Esophagus muscularis mucosa (tissue), 4 donors: ENCODE data around the gene TRIM68.

Source experiments
- CTCF ChIP-seq, 3 experiments: fragments of 200-600 bp in 2 of 3; fragments of 450-650 bp in 1 of 3; sonication (generic) in 2 of 3; IDR thresholded peaks; one replicate each; pipeline ENCODE4 v1.5.1; 2017 to 2019; ENCODE audit warnings: antibody characterized with exemption in 3 of 3, mild to moderate bottlenecking in 2 of 3, moderate library complexity in 1 of 3
- EP300 ChIP-seq: sonication (generic); formaldehyde crosslinking; IDR thresholded peaks from one replicate; pipeline ENCODE4 v1.6.1; 2017; ENCODE audit warnings: antibody characterized with exemption
- POLR2A ChIP-seq: fragments of 450-650 bp; IDR thresholded peaks from one replicate; pipeline ENCODE4 v1.6.1; 2017; ENCODE audit warnings: antibody characterized with exemption, moderate library complexity, mild to moderate bottlenecking, low read depth
- POLR2AphosphoS5 ChIP-seq, 2 donors: sonication (generic); formaldehyde crosslinking; IDR thresholded peaks; one replicate each; pipeline ENCODE4 v1.6.1; 2017; ENCODE audit warnings: antibody characterized with exemption in 2 of 2

- TF ChIP-seq CTCF (IDR thresholded peaks at IDR 0.05) (peak; percentile 80 to 94 (median 85)), POLR2A (no peak), POLR2AphosphoS5 (IDR thresholded peaks at IDR 0.05) (peak in 1 of 2 donors; percentile 6), EP300 (no peak)
Observed at GRCh38 chr11:4636962-4637661, 29.1 kb upstream of the TRIM68 start, which contains the start of gene OR51D1.
